Nephron (organoid): ENCODE results near the gene ITPR3.

Experiments
- H3K27ac Mint-ChIP-seq, 3 experiments: 2 replicates each; pipeline ENCODE4 v1.8.0; 2020; ENCODE audit warnings: mixed read lengths in 3 of 3, mild to moderate bottlenecking in 2 of 3, moderate library complexity in 1 of 3
- H3K27me3 Mint-ChIP-seq: 2 replicates; pipeline ENCODE4 v1.8.0; 2021; ENCODE audit warnings: low read depth, mild to moderate bottlenecking, moderate library complexity, mixed read lengths
- H3K36me3 Mint-ChIP-seq: 2 replicates; pipeline ENCODE4 v1.8.0; 2020; ENCODE audit warnings: low read depth, mixed read lengths
- H3K4me1 Mint-ChIP-seq: 2 replicates; pipeline ENCODE4 v1.8.0; 2020; ENCODE audit warnings: mixed read lengths
- H3K4me3 Mint-ChIP-seq, 3 experiments: 2 replicates each; pipeline ENCODE4 v1.8.0; 2020; ENCODE audit warnings: mild to moderate bottlenecking in 3 of 3, mixed read lengths in 3 of 3, moderate library complexity in 2 of 3
- H3K9me3 Mint-ChIP-seq: 2 replicates; pipeline ENCODE4 v1.8.0; 2020; ENCODE audit warnings: mixed read lengths
- TF ChIP-seq, protein P1 (sequence below), 3 experiments: fragments of 200-600 bp; sonication (generic); IDR thresholded peaks; one replicate each; pipeline ENCODE4 v1.5.0; 2021; ENCODE audit warnings: antibody characterized with exemption in 3 of 3; ENCODE audit not compliant: unreplicated experiment in 3 of 3

ITPR3 gene

DNA sequence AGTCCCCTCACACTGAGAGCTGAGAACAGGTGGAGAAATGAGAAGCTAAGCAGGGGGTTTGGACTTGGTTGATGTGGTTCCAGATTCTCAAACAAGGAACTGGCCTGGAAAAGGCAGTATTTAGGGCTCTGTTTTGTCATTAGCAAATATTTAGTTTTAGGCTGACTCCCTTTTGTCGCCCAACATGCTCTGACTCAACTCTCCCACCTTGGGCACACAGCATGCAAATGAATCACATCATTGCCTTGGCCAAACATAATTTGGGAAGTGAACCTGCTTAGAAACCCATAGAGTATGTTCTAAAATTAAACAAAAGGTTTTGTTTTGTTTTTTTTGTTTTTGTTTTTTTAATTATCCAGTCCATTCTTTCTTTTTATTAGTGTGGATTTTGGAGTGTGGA lies 99.9 kb downstream of the ITPR3 start:
- Mint-ChIP-seq H3K36me3 (no peaks in the 10 kb centered on the region), H3K4me3 (no peak overlapping the region), H3K27ac (no peak overlapping the region), H3K9me3 (no peaks in the 10 kb centered on the region), H3K27me3 (peaks cover 27% of the 10 kb centered on the region), H3K4me1 (peaks cover 53% of the 10 kb centered on the region)
- TF ChIP-seq, protein P1, sequence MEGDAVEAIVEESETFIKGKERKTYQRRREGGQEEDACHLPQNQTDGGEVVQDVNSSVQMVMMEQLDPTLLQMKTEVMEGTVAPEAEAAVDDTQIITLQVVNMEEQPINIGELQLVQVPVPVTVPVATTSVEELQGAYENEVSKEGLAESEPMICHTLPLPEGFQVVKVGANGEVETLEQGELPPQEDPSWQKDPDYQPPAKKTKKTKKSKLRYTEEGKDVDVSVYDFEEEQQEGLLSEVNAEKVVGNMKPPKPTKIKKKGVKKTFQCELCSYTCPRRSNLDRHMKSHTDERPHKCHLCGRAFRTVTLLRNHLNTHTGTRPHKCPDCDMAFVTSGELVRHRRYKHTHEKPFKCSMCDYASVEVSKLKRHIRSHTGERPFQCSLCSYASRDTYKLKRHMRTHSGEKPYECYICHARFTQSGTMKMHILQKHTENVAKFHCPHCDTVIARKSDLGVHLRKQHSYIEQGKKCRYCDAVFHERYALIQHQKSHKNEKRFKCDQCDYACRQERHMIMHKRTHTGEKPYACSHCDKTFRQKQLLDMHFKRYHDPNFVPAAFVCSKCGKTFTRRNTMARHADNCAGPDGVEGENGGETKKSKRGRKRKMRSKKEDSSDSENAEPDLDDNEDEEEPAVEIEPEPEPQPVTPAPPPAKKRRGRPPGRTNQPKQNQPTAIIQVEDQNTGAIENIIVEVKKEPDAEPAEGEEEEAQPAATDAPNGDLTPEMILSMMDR (IDR thresholded peaks at IDR 0.05; ENCODE audit: unreplicated experiment in 3 of 3): no peak

DNA sequence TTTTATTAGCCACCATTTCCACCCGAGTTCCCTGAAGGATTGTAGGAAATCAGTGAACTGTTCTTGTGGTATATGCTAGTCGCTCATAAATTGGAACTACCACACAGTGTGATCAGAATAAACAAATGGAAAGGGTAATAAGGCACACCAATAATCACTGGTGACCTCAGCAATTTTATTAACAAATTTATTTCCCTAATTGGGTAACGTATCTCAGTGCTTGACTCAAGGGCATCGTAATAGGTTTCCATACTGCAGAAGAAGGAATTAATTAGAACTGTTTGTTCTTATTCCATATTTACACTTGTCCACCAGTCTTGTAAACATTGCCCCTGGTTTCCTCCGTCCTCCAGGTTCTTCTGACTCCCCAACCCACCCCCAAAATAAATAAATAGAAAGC lies 100.4 kb downstream of the ITPR3 start:
- TF ChIP-seq, protein P1 (IDR thresholded peaks at IDR 0.05; ENCODE audit: unreplicated experiment in 3 of 3): no peak
- Mint-ChIP-seq H3K4me3 (no peak overlapping the region), H3K9me3 (no peaks in the 10 kb centered on the region), H3K27ac (no peak overlapping the region), H3K4me1 (peaks cover 53% of the 10 kb centered on the region), H3K36me3 (no peaks in the 10 kb centered on the region), H3K27me3 (peaks cover 31% of the 10 kb centered on the region)

DNA sequence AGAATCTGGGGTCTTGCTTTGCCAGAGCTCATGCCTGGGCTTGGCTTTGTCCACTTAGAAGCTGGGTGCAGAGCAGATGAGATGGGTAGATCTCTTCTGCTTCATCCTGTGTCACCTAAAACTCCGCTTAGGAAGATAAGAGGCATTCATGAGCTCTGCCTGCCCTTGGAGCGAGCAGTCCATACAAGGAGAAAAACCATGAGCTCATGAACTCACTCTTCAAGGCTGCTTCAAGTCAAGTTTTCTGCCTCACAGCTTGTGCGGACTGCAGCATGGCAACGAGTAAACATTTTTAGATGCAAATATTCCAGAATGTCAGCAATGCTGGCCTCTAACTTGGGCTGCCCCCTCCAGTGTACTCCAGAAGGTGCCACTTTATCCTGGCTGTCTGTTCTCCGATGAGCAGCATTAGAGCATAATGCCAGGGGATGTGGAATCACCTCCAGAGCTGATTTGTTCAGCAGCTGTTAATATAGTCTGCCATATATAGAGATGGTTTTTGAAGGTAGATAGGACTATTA lies 101.0 kb downstream of the ITPR3 start:
- H3K4me1 Mint-ChIP-seq: peaks cover 53% of the 10 kb centered on the region
- H3K4me3 Mint-ChIP-seq: no peak overlapping the region
- no peaks in the 10 kb centered on the region for H3K36me3 Mint-ChIP-seq
- H3K27me3 Mint-ChIP-seq: peaks cover 35% of the 10 kb centered on the region
- TF ChIP-seq, protein P1 (IDR thresholded peaks at IDR 0.05; ENCODE audit: unreplicated experiment in 3 of 3): no peak
- no peaks in the 10 kb centered on the region for H3K9me3 Mint-ChIP-seq
- H3K27ac Mint-ChIP-seq: no peak overlapping the region

DNA sequence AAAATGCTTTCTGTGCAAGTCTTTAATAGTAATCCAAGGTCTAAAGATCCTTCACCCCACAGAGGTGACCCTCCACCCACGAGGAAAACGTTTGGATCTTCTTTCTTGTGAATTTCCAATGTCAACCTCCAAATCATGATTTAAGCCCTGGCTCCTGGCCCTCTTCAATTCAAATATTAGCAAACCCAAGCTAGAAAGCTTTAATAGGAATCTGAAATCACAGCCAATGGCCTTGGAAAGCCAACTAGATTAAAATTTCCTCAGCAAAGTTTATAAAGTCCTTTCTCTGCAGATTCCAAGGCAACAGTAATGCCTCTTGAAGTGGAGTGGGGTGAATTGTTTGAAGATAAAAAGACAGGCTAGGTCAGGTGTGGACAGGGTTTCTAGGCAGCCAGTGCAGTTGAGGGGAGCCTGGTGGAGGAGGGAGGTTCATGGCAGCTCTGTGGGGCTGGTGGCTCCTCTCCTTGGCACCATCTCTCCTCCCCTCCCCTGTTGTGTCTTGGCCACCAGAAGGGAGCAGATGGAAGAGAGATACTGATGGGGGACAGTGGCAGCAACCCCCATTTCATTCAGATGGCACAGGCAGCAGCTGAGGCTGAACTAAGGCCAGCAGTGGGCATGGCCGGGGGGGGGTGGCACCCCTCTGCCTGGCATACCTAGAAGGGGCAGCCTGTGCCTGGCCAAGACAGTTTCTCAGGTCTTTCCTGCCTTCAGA lies 102.4 kb downstream of the ITPR3 start:
- TF ChIP-seq, protein P1 (IDR thresholded peaks at IDR 0.05; ENCODE audit: unreplicated experiment in 3 of 3): no peak
- Mint-ChIP-seq H3K4me1 (peaks cover 44% of the 10 kb centered on the region), H3K4me3 (peak overlapping the region in 2 of 3 experiments; percentile 11 to 57), H3K9me3 (no peaks in the 10 kb centered on the region), H3K27me3 (peaks cover 37% of the 10 kb centered on the region), H3K27ac (peak overlapping the region in 2 of 3 experiments; percentile 45 to 83), H3K36me3 (no peaks in the 10 kb centered on the region)

DNA sequence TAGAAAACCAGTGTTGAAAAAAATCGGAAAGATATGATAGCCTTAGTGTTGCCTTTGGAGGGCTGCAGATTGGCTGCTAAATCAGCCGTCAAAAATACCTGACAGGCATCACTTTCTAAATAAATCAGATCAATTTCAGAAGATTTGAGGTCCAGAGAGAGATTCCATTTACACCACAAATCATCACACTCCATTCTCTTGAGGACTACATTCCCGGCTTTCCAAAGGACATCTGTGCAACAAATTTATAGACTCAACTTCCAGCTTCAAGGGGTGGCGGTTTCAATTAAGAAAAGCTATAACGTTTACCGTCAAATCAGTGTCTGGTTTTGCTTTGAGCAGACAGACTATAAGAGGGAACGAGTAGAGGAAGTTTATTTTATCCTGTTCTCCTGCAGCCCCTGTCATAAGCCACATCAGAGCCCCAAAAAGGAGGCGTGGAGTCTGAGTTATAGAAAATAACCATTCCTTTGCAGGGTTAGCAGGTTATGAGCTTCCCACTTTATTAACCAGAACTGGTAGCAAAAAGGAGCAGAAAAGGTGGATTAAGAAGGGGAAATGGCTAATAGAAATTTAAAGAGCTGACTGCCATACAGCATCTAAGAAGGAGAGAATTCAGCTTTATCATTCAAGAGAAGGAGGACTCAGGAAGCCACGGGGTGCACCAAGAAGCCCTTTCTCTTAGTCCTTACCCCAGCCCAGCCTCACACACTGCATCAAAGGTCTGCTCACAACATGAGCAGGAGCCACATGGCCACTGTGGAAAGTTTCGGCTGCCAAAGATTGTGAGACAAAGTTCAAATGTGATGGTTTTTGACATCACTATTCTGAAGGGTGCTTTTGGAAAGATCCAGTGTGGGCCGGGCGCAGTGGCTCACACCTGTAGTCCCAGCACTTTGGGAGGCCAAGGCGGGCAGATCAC lies 103.2 kb downstream of the ITPR3 start:
- H3K9me3 Mint-ChIP-seq: no peaks in the 10 kb centered on the region
- peak overlapping the region in 1 of 3 experiments; percentile 50 for H3K27ac Mint-ChIP-seq
- H3K27me3 Mint-ChIP-seq: peaks cover 38% of the 10 kb centered on the region
- H3K4me3 Mint-ChIP-seq: no peak overlapping the region
- H3K4me1 Mint-ChIP-seq: peaks cover 40% of the 10 kb centered on the region
- no peaks in the 10 kb centered on the region for H3K36me3 Mint-ChIP-seq
- TF ChIP-seq, protein P1 (IDR thresholded peaks at IDR 0.05; ENCODE audit: unreplicated experiment in 3 of 3): no peak
